ENCODE measurements around the gene NCAPH2.

The NCAPH2 gene

DNA sequence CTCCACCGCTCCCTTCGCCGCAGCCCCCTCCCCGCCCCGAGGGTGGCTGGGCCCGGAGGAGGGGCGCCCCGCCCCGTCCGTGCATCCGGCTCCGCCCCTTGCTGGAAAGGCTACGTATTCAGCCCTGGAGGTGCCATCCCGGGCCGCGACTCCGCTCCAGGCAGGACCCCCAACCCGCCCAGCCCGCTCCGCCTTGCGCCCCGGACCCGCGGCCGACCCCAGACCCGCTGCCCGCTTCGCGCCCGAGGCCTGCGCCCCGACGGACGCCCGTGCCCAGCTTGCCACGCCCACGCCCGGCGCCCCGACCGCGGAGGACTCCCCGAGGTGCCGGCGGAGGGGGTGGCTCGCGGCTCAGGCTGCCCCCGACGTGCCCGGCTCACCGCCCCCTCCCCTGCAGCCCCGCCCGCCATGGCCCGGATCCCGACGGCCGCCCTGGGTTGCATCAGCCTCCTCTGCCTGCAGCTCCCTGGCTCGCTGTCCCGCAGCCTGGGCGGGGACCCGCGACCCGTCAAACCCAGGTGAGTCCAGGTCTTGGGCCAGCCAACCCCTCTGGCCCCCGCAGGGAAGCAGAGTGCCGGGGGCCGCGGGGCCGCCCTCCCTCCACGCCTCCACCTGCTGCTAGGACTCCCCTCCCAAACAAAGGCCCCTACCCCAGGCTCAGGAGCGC, 26.5 kb upstream of the NCAPH2 start, which contains the start of gene ADM2:
Gene ADM2 (plus strand): TSS at position 104 of the 667 bp plus-strand sequence. CDS start 305 bp downstream, at position 409.
- peak; percentile 78 for DNase-seq (ENCODE audit: insufficient read length, low spot score)
- TF ChIP-seq, protein P1, sequence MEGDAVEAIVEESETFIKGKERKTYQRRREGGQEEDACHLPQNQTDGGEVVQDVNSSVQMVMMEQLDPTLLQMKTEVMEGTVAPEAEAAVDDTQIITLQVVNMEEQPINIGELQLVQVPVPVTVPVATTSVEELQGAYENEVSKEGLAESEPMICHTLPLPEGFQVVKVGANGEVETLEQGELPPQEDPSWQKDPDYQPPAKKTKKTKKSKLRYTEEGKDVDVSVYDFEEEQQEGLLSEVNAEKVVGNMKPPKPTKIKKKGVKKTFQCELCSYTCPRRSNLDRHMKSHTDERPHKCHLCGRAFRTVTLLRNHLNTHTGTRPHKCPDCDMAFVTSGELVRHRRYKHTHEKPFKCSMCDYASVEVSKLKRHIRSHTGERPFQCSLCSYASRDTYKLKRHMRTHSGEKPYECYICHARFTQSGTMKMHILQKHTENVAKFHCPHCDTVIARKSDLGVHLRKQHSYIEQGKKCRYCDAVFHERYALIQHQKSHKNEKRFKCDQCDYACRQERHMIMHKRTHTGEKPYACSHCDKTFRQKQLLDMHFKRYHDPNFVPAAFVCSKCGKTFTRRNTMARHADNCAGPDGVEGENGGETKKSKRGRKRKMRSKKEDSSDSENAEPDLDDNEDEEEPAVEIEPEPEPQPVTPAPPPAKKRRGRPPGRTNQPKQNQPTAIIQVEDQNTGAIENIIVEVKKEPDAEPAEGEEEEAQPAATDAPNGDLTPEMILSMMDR (IDR thresholded peaks at IDR 0.05; ENCODE audit: insufficient read depth, missing control alignments) = no peak
- no peak for FAIRE-seq

DNA sequence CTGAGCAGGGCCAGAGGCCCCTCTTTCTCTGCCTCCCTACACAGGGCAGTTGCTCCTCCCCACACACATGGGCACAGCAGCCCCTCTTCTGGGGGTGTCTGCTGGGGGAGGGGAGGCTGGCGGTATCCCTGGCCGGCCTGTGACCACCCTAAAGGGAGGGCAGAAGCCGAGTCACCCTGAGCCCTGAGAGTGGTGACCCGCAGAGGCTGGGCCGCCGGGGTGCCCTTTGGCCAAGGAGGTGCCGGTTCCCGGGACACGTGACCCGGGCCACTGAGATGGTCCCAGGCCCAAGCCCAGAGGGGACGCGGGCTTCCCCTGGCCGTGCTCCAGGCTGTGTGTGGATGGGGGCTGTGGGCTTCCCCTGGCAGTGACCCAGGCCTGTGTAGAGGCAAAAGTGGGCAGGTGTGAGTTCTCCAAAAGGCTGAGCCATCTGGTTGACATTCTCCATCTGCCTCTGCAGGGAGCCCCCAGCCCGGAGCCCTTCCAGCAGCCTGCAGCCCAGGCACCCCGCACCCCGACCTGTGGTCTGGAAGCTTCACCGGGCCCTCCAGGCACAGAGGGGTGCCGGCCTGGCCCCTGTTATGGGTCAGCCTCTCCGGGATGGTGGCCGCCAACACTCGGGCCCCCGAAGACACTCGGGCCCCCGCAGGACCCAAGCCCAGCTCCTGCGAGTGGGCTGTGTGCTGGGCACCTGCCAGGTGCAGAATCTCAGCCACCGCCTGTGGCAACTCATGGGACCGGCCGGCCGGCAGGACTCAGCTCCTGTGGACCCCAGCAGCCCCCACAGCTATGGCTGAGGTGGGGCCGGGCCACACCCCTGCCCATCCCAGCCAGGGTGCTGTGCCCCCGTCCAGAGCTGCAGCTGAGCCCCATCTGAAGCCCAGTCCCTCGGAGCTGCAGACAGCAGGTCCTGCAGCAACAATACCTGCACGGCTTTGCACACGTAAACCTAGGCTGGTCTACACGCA, 25.6 kb upstream of the NCAPH2 start:
- DNase-seq (ENCODE audit: insufficient read length, low spot score) (no peak), FAIRE-seq (no peak)
- TF ChIP-seq, protein P1 (IDR thresholded peaks at IDR 0.05; ENCODE audit: insufficient read depth, missing control alignments) = no peak

DNA sequence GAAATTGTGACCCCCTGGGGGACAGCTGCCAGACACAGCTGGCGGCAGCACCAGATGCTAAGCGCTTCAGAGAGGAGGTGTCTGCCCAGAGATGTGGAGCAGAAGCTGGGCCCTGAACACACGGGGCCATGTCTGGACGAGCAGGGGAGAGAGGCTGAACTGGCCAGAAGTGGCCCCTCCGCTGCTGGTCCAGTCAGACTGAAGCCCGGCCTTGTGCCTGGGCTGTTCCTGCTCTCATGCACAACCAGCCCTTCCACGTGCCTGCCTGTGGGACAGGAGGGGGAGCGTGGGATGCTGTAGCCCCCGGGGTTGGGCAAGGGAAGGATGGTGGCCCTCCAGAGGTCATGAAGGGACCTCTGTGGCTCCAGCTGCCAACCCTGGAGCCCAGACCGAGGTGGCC, 24.9 kb upstream of the NCAPH2 start:
- TF ChIP-seq, protein P1 (IDR thresholded peaks at IDR 0.05; ENCODE audit: insufficient read depth, missing control alignments) = no peak
- FAIRE-seq = no peak
- no peak for DNase-seq (ENCODE audit: insufficient read length, low spot score)

DNA sequence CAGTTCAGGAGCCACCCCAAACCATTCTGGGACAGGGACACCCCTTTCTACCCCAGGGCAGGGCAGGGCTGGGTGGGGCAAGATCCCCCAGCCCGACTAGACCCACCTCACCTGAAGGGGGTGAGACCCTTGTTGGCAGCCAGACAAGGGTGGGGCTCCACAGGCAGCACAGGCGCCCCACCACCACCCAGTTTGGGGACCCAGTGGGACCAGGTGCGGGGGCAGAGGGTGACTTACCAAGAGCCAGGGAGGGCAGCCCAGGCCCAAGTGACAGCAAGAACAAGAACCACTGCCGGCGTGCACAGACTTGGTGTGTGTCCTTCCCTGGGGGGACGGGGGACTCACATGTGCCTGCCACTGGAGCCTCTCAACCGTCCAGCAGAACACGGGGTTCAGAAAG, 24.5 kb upstream of the NCAPH2 start:
- FAIRE-seq (no peak), DNase-seq (ENCODE audit: insufficient read length, low spot score) (no peak)
- TF ChIP-seq, protein P1 (IDR thresholded peaks at IDR 0.05; ENCODE audit: insufficient read depth, missing control alignments) = no peak

DNA sequence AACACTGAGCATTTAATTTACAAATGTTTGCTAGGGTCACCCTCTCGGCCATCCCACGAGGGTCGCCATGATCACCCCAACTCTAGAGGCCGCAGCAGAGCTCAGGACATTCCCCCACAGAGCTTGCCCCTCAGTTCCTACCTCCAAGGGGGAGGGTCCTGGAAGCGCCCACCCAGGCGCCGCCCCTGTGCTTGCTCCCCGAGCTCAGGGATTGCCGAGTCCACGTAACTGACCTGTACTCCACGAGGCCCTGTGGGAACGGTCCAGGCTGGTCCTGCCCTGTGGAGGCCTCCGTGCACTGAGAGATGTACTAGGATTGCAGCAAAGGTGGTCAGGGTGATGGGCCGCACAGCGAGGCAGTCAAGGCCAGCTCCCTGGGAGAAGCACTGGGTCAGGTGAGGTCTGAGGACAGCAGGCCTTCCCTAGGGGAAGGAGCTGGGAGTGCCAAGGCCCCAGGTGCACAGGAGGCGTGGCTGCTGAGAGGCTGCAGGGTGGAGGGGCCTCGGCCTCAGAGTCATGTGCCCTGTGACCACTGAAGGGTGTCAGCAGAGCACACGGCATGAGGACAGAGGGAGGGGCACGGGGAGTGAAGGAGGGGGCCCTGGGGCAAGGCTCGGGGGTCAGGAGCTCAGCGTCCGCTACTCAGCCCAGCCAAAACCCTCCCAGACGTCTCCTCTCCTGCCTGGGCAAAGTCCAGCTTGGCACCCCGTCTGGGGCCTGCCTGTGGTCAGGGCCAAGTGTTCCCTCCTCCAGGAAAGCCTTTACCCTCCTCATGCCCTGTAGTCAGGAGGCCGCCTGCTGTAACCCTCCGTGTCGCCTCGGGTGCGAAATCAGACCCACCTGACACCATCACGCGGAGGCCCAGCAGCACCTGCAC, 23.8 kb upstream of the NCAPH2 start:
- FAIRE-seq = no peak
- TF ChIP-seq, protein P1 (IDR thresholded peaks at IDR 0.05; ENCODE audit: insufficient read depth, missing control alignments) = no peak
- DNase-seq (ENCODE audit: insufficient read length, low spot score) = no peak

DNA sequence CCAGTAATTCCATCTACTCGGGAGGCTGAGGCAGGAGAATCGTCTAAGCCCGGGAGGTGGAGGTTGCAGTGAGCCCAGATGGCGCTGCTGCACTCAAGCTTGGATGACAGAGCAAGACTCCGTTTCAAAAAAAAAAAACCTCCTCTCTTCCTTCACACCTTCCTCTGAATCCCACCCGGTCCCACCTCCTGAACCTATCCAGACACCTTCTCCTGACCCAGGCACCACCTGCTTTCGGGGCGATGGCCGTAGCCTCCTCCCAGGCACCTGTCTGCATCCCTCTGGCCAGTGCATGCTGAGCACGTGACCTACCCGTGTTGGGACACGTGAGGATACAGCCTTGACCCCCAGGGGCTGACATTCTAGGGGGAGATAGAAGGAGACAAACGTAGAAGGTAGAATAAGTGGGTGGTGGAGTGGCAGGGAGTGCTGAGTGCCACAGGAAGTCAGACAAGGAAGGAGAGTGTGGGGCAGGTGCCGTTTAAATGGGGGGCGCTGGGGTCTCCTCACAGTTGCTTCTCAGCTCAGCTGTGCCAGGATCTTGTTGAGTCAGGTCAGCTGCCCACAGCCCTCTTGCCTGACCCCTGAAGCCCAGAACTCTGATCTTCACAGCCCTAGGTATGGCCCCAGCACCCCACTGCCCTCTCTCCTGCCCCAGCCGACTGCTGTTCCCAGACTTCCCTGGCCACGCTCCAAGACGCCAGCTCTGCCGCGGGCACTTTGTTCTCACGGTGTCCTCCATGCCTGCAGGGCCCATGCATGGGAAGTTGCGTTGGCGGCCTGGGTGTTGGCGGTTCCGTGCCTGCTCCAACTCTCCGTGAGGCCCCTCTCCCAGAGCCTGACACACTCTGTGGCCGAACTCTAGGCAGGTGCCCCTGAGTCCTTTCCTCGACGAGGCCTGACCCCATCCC, 22.5 kb upstream of the NCAPH2 start:
- TF ChIP-seq, protein P1 (IDR thresholded peaks at IDR 0.05; ENCODE audit: insufficient read depth, missing control alignments) = no peak
- DNase-seq (ENCODE audit: insufficient read length, low spot score) (no peak), FAIRE-seq (no peak)
